Measurements from ENCODE around the gene VPS37D. TPM values are rescaled to one million over a fixed set of nuclear protein-coding genes. Genes with fewer than 3 reads are reported as not detected.

The VPS37D gene
- total RNA-seq, 4 donors from 2014 or later = 2.4 to 6.9 (median 4.1) TPM

- DNase-seq (ENCODE audit: low spot score in 2 of 2) = no peak
- 84 to 87% methylated on average over 7 of the region's 7 CpGs for WGBS, 2 donors
- no peak overlapping the region for H3K4me3 ChIP-seq (ENCODE audit: low read depth, poor library complexity, severe bottlenecking)
- intact Hi-C loops (cut with DNase I; ENCODE audit: low total_unique reads) = no loop called here
- TF ChIP-seq POLR2A (IDR thresholded peaks at IDR 0.05) (no peak), CTCF (IDR thresholded peaks at IDR 0.05) (no peak)
Measured at GRCh38 chr7:73690646-73691045, 23.0 kb downstream of the VPS37D start.

- DNase-seq (ENCODE audit: low spot score in 2 of 2) = no peak
- 85 to 90% methylated on average over 4 of the region's 4 CpGs for WGBS, 2 donors
- TF ChIP-seq POLR2A (IDR thresholded peaks at IDR 0.05) (no peak), CTCF (IDR thresholded peaks at IDR 0.05) (no peak)
- intact Hi-C loops (cut with DNase I; ENCODE audit: low total_unique reads) = no loop called here
- no peak overlapping the region for H3K4me3 ChIP-seq (ENCODE audit: low read depth, poor library complexity, severe bottlenecking)
Measured at GRCh38 chr7:73696372-73696771, 28.7 kb downstream of the VPS37D start.

GRCh38 chr7:73698410-73698809 lies 30.8 kb downstream of the VPS37D start:
- H3K4me3 ChIP-seq (ENCODE audit: low read depth, poor library complexity, severe bottlenecking) = no peak overlapping the region
- intact Hi-C loops (cut with DNase I; ENCODE audit: low total_unique reads) = no loop called here
- DNase-seq (ENCODE audit: low spot score in 2 of 2) = no peak
- TF ChIP-seq POLR2A (IDR thresholded peaks at IDR 0.05) (no peak), CTCF (IDR thresholded peaks at IDR 0.05) (no peak)
- WGBS, 2 donors = 81 to 91% methylated on average over 7 of the region's 7 CpGs

- no peak overlapping the region for H3K4me3 ChIP-seq (ENCODE audit: low read depth, poor library complexity, severe bottlenecking)
- DNase-seq (ENCODE audit: low spot score in 2 of 2) = no peak
- intact Hi-C loops (cut with DNase I; ENCODE audit: low total_unique reads) = no loop called here
- no peak for TF ChIP-seq CTCF (IDR thresholded peaks at IDR 0.05)
- no peak for TF ChIP-seq POLR2A (IDR thresholded peaks at IDR 0.05)
- 79 to 82% methylated on average over 8 to 13 of the region's 15 CpGs for WGBS, 2 donors
Measured at GRCh38 chr7:73699370-73700068, 31.9 kb downstream of the VPS37D start.

- intact Hi-C loops (cut with DNase I; ENCODE audit: low total_unique reads) = no loop called here
- no peak for DNase-seq (ENCODE audit: low spot score in 2 of 2)
- 81 to 90% methylated on average over 14 of the region's 14 CpGs for WGBS, 2 donors
- no peak for TF ChIP-seq POLR2A (IDR thresholded peaks at IDR 0.05)
- no peak for TF ChIP-seq CTCF (IDR thresholded peaks at IDR 0.05)
- no peak overlapping the region for H3K4me3 ChIP-seq (ENCODE audit: low read depth, poor library complexity, severe bottlenecking)
Measured at GRCh38 chr7:73700069-73700423, 32.4 kb downstream of the VPS37D start.

GRCh38 chr7:73700581-73701134 lies 33.0 kb downstream of the VPS37D start:
- no peak overlapping the region for H3K4me3 ChIP-seq (ENCODE audit: low read depth, poor library complexity, severe bottlenecking)
- intact Hi-C loops (cut with DNase I; ENCODE audit: low total_unique reads) = no loop called here
- TF ChIP-seq POLR2A (IDR thresholded peaks at IDR 0.05) (no peak), CTCF (IDR thresholded peaks at IDR 0.05) (no peak)
- no peak for DNase-seq (ENCODE audit: low spot score in 2 of 2)
- 86% methylated on average over 15 of the region's 15 CpGs for WGBS, 2 donors
